IMR-90 (cell line): ENCODE measurements around the gene C3AR1. TPM values are rescaled to one million over a fixed set of nuclear protein-coding genes. Genes with fewer than 3 reads are reported as not detected.
A peak's percentile ranks its signal among the peaks of the same experiment; 100 is the strongest.

Experiments used
- ATAC-seq: fragments of 200-7000 bp; cut with Tn5 transposase; 2 replicates; pipeline ENCODE4 v1.9.1; 2020; ENCODE audit warnings: low read depth, mild to moderate bottlenecking, moderate library complexity
- BruUV-seq: library from RNA; stranded (reverse); fragments of 400-500 nt; replicated peaks from 2 replicates; lab custom pipeline; 2021; lab: Mats Ljungman, UMichigan
- CTCF ChIA-PET: fragments of 300-600 bp; formaldehyde crosslinking; extraction: SDS; loops from one replicate; lab custom pipeline; 2021; ENCODE audit warnings: antibody characterized with exemption; lab: Yijun Ruan, JAX
- POLR2A ChIA-PET: fragments of 300-600 bp; sonication (Branson Sonifier 250); formaldehyde crosslinking; loops from one replicate; lab custom pipeline; 2022; ENCODE audit warnings: antibody characterized with exemption; ENCODE audit not compliant: unreplicated experiment; lab: Charles Lee
- DNase-seq: peaks from one replicate; pipeline ENCODE4 v3.0.0; 2013
- H2AFZ ChIP-seq: replicated peaks from 2 replicates; pipeline ENCODE3; 2013; ENCODE audit warnings: low read length, mild to moderate bottlenecking; ENCODE audit not compliant: poor library complexity
- H2AK5ac ChIP-seq: 2 replicates; pipeline ENCODE4 v1.6.1; 2013; ENCODE audit warnings: low read depth, low read length, inconsistent platforms
- H2AK9ac ChIP-seq: replicated peaks from 2 replicates; pipeline ENCODE3; 2013; ENCODE audit warnings: mild to moderate bottlenecking, low read depth, low read length, moderate library complexity; ENCODE audit not compliant: poor library complexity
- H2BK120ac ChIP-seq: 2 replicates; pipeline ENCODE4 v1.6.1; 2013; ENCODE audit warnings: low read depth, low read length, inconsistent platforms
- H2BK15ac ChIP-seq: 3 replicates; pipeline ENCODE4 v1.6.1; 2013; ENCODE audit warnings: low read depth, low read length, inconsistent platforms
- H2BK20ac ChIP-seq: 2 replicates; pipeline ENCODE4 v1.6.1; 2013; ENCODE audit warnings: low read depth, mild to moderate bottlenecking, inconsistent platforms, low read length, moderate library complexity
- H2BK5ac ChIP-seq: 2 replicates; pipeline ENCODE4 v1.6.1; 2013; ENCODE audit warnings: mild to moderate bottlenecking, low read depth, low read length, inconsistent platforms; ENCODE audit not compliant: poor library complexity, severe bottlenecking
- H3K14ac ChIP-seq: replicated peaks from 2 replicates; pipeline ENCODE4 v1.6.1; 2013; ENCODE audit warnings: low read depth, low read length, inconsistent platforms
- H3K18ac ChIP-seq: 2 replicates; pipeline ENCODE4 v1.6.1; 2013; ENCODE audit warnings: low read depth, low read length, control low read depth
- H3K23ac ChIP-seq: 2 replicates; pipeline ENCODE4 v1.6.1; 2013; ENCODE audit warnings: low read depth, low read length, inconsistent platforms
- H3K27ac ChIP-seq: 2 replicates; pipeline ENCODE4 v1.5.1; 2013; ENCODE audit warnings: mild to moderate bottlenecking, control low read depth, low read length; ENCODE audit not compliant: insufficient read depth
- H3K27me3 ChIP-seq: 2 replicates; pipeline ENCODE4 v1.6.1; 2013; ENCODE audit warnings: low read length; ENCODE audit not compliant: control insufficient read depth, insufficient read depth
- H3K36me3 ChIP-seq: 2 replicates; pipeline ENCODE4 v1.6.1; 2013; ENCODE audit warnings: low read length, mixed read lengths; ENCODE audit not compliant: control insufficient read depth, insufficient read depth
- H3K4ac ChIP-seq: 2 replicates; pipeline ENCODE4 v1.6.1; 2013; ENCODE audit warnings: low read depth, low read length, inconsistent platforms
- H3K4me1 ChIP-seq: 2 replicates; pipeline ENCODE4 v1.6.1; 2013; ENCODE audit warnings: low read length, mixed read lengths; ENCODE audit not compliant: control insufficient read depth, insufficient read depth
- H3K4me2 ChIP-seq: 2 replicates; pipeline ENCODE4 v1.6.1; 2013; ENCODE audit warnings: low read depth, mild to moderate bottlenecking, control low read depth, low read length, moderate library complexity
- H3K4me3 ChIP-seq: 2 replicates; pipeline ENCODE4 v1.5.1; 2013; ENCODE audit warnings: low read depth, mild to moderate bottlenecking, control low read depth, low read length, moderate library complexity; ENCODE audit not compliant: insufficient read depth
- H3K56ac ChIP-seq: 2 replicates; pipeline ENCODE4 v1.6.1; 2013; ENCODE audit warnings: low read length, inconsistent platforms; ENCODE audit not compliant: insufficient read depth; ENCODE audit errors: extremely low read depth
- H3K79me1 ChIP-seq, 2 experiments: 2 replicates each; pipeline ENCODE4 v1.6.1; 2013; ENCODE audit warnings: low read length in 2 of 2, inconsistent platforms in 1 of 2, low read depth in 1 of 2
- H3K9ac ChIP-seq: 2 replicates; pipeline ENCODE4 v1.6.1; 2013; ENCODE audit warnings: low read depth, low read length, control low read depth
- H3K9me1 ChIP-seq: 2 replicates; pipeline ENCODE4 v1.6.1; 2013; ENCODE audit warnings: low read length, inconsistent platforms; ENCODE audit not compliant: insufficient read depth
- H3K9me3 ChIP-seq: 2 replicates; pipeline ENCODE4 v1.6.1; 2013; ENCODE audit warnings: low read length; ENCODE audit not compliant: control insufficient read depth, insufficient read depth
- H4K20me1 ChIP-seq: 2 replicates; pipeline ENCODE4 v1.6.1; 2013; ENCODE audit warnings: low read length, inconsistent platforms; ENCODE audit not compliant: insufficient read depth
- H4K5ac ChIP-seq: 2 replicates; pipeline ENCODE4 v1.6.1; 2013; ENCODE audit warnings: mild to moderate bottlenecking, low read depth, low read length, control low read depth
- H4K8ac ChIP-seq, 2 experiments: 2 replicates each; pipeline ENCODE4 v1.6.1; 2013; ENCODE audit warnings: low read depth in 2 of 2, low read length in 2 of 2, control low read depth in 1 of 2, inconsistent platforms in 1 of 2
- H4K91ac ChIP-seq: 2 replicates; pipeline ENCODE4 v1.6.1; 2013; ENCODE audit warnings: low read depth, low read length, inconsistent platforms; ENCODE audit not compliant: insufficient read depth
- BHLHE40 ChIP-seq: fragments of 150-350 bp; IDR thresholded peaks from 2 replicates; pipeline ENCODE4 v1.6.1; 2016; ENCODE audit warnings: mild to moderate bottlenecking, low read depth, low read length
- CEBPB ChIP-seq: IDR thresholded peaks from 2 replicates; pipeline ENCODE4 v1.6.1; 2012; ENCODE audit warnings: low read depth, low read length, improper control_type of control experiment
- CHD1 ChIP-seq: IDR thresholded peaks from 2 replicates; pipeline ENCODE4 v1.6.1; 2012; ENCODE audit warnings: low read depth, low read length, improper control_type of control experiment
- FOS ChIP-seq: fragments of 150-350 bp; IDR thresholded peaks from 2 replicates; pipeline ENCODE4 v1.6.1; 2016; ENCODE audit warnings: low read depth, low read length
- MAFK ChIP-seq: IDR thresholded peaks from 2 replicates; pipeline ENCODE4 v1.6.1; 2012; ENCODE audit warnings: low read depth, low read length, improper control_type of control experiment
- MAZ ChIP-seq: IDR thresholded peaks from 2 replicates; pipeline ENCODE4 v1.6.1; 2012; ENCODE audit warnings: low read depth, mild to moderate bottlenecking, low read length, improper control_type of control experiment, moderate library complexity, borderline replicate concordance
- MXI1 ChIP-seq: IDR thresholded peaks from 2 replicates; pipeline ENCODE4 v1.6.1; 2012; ENCODE audit warnings: low read depth, mild to moderate bottlenecking, low read length, moderate library complexity, borderline replicate concordance
- NFE2L2 ChIP-seq: fragments of 150-350 bp; IDR thresholded peaks from 2 replicates; pipeline ENCODE4 v1.6.1; 2016; ENCODE audit warnings: low read depth, mild to moderate bottlenecking, low read length
- POLR2A ChIP-seq: IDR thresholded peaks from 2 replicates; pipeline ENCODE4 v1.6.1; 2012; ENCODE audit warnings: mild to moderate bottlenecking, low read depth, low read length
- RAD21 ChIP-seq: IDR thresholded peaks from 2 replicates; pipeline ENCODE4 v1.6.1; 2012; ENCODE audit warnings: low read length, improper control_type of control experiment
- RCOR1 ChIP-seq: IDR thresholded peaks from 2 replicates; pipeline ENCODE4 v1.6.1; 2012; ENCODE audit warnings: mild to moderate bottlenecking, low read length, improper control_type of control experiment; ENCODE audit not compliant: insufficient replicate concordance
- RFX5 ChIP-seq: IDR thresholded peaks from 2 replicates; pipeline ENCODE4 v1.8.0; 2012; ENCODE audit warnings: low read depth, mild to moderate bottlenecking, low read length, moderate library complexity
- SMC3 ChIP-seq: fragments of 150-350 bp; IDR thresholded peaks from 2 replicates; pipeline ENCODE4 v1.6.1; 2016; ENCODE audit warnings: low read depth, mild to moderate bottlenecking, antibody characterized with exemption, low read length, moderate library complexity
- dilution Hi-C: fragments of 300-500 bp; cut with HindIII; formaldehyde crosslinking; loops from one replicate; pipeline ENCODE4 v1.14.3; 2018; ENCODE audit warnings: low sequenced_read_pairs; ENCODE audit not compliant: unreplicated experiment
- in situ Hi-C: fragments of 300-500 bp; cut with MboI; formaldehyde crosslinking; loops from 3 replicates; pipeline ENCODE4 v1.14.3; 2019; ENCODE audit warnings: low sequenced_read_pairs, inconsistent platforms, mixed read lengths
- intact Hi-C: fragments of 100-400 bp; cut with micrococcal nuclease; formaldehyde crosslinking; loops from 2 replicates; pipeline ENCODE4 v1.10.0; 2022
- polyA plus RNA-seq, 3 experiments: library from polyadenylated mRNA; depleted of rRNA; stranded (reverse); fragments of >200 nt; gene quantifications; 2 replicates each; pipeline ENCODE4 v1.2.3, GENCODE V29; 2012; ENCODE audit warnings: low replicate concordance in 1 of 3
- total RNA-seq: library from RNA; depleted of rRNA; stranded (reverse); fragments of >200 nt; gene quantifications from 2 replicates; pipeline ENCODE4 v1.2.3, GENCODE V29; 2012
- TF ChIP-seq, protein P1 (sequence below): fragments of 150-350 bp; IDR thresholded peaks from 2 replicates; pipeline ENCODE4 v1.6.1; 2017; ENCODE audit warnings: mild to moderate bottlenecking, antibody characterized with exemption, low read length, low read depth
- TF ChIP-seq, protein P2 (sequence below): conservative IDR thresholded peaks from 2 replicates; pipeline ENCODE4 v1.5.1; 2012; ENCODE audit warnings: mild to moderate bottlenecking, low read depth, low read length, improper control_type of control experiment
- TF ChIP-seq, protein P3 (sequence below): fragments of 150-350 bp; IDR thresholded peaks from 2 replicates; pipeline ENCODE4 v1.6.1; 2016; ENCODE audit warnings: low read depth, mild to moderate bottlenecking, low read length, moderate library complexity, borderline replicate concordance

C3AR1 gene
- total and polyA plus RNA-seq, 2 of the 4 experiments (the other 2 are of a cell fraction) = 0.31 to 0.36 TPM

DNA sequence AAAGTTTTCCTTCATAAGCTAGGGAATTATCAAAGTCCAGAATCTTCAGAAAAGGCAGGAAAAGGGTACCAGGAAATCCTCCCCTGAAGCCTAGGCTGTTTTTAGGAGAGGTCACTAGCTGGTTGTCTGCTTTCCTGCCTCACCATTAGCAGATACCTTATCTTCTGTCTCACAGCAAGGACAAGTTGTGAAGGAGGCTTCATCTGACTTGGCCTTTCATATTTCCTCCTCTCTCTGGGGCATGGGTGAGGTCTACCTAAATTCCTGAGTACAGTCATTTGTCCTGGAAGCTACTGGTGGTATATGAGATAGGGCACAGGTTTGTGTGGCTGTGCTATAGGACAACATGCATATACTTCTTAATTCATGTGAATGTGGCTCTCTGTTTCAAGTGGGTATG is 31.4 kb downstream of the C3AR1 start:
- peaks cover 40% of the 10 kb centered on the region for H3K9me1 ChIP-seq
- H2AK5ac ChIP-seq = no peak overlapping the region
- no peak overlapping the region for H4K8ac ChIP-seq
- no peak for ATAC-seq
- 0 out of 2 replicates have a peak overlapping the region, but pooled peaks have one; percentile 97 for H3K14ac ChIP-seq
- no TSS peak for BruUV-seq
- H2BK120ac ChIP-seq = no peak overlapping the region
- H3K4ac ChIP-seq = no peak overlapping the region
- H3K4me3 ChIP-seq = peak overlapping the region; percentile 84; the same call in 1 of the 2 replicates
- H3K27ac ChIP-seq = no peak overlapping the region
- H3K9ac ChIP-seq = peak overlapping the region; percentile 30; the same call in 1 of the 2 replicates
- ChIA-PET CTCF (interaction anchor here (0.6 kb wide), 1 partner anchor 415 kb away, joined by 3 read pairs; no protein-coding TSS in a partner anchor), POLR2A (no interaction called here)
- H3K56ac ChIP-seq = no peak overlapping the region
- peak overlapping the region; percentile 87 for H3K4me2 ChIP-seq
- no peak overlapping the region for H2BK15ac ChIP-seq
- H3K27me3 ChIP-seq = no peaks in the 10 kb centered on the region
- H2BK5ac ChIP-seq = no peak overlapping the region
- peaks cover 56% of the 10 kb centered on the region for H4K20me1 ChIP-seq
- intact Hi-C loops = no loop called here
- peaks cover 1% of the 10 kb centered on the region for H3K36me3 ChIP-seq
- H3K9me3 ChIP-seq = no peaks in the 10 kb centered on the region
- in situ Hi-C loops = loop anchor here (25.0 kb wide), 1 partner anchor 398 kb away; no protein-coding TSS in a partner anchor
- no peak overlapping the region for H4K91ac ChIP-seq
- no peak overlapping the region for H2AK9ac ChIP-seq
- H2BK20ac ChIP-seq = no peak overlapping the region
- peaks cover 24% of the 10 kb centered on the region for H3K4me1 ChIP-seq
- no peak for DNase-seq
- H3K23ac ChIP-seq = peak overlapping the region; percentile 18
- peaks cover 42 to 77% of the 10 kb centered on the region in 2 experiments for H3K79me1 ChIP-seq
- no peak overlapping the region for H2AFZ ChIP-seq
- H4K5ac ChIP-seq = no peak overlapping the region
- no peak overlapping the region for H3K18ac ChIP-seq
- dilution Hi-C loops = no loop called here
- TF ChIP-seq RCOR1 = no peak
- TF ChIP-seq, protein P1, sequence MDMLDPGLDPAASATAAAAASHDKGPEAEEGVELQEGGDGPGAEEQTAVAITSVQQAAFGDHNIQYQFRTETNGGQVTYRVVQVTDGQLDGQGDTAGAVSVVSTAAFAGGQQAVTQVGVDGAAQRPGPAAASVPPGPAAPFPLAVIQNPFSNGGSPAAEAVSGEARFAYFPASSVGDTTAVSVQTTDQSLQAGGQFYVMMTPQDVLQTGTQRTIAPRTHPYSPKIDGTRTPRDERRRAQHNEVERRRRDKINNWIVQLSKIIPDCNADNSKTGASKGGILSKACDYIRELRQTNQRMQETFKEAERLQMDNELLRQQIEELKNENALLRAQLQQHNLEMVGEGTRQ = no peak
- TF ChIP-seq, protein P2, sequence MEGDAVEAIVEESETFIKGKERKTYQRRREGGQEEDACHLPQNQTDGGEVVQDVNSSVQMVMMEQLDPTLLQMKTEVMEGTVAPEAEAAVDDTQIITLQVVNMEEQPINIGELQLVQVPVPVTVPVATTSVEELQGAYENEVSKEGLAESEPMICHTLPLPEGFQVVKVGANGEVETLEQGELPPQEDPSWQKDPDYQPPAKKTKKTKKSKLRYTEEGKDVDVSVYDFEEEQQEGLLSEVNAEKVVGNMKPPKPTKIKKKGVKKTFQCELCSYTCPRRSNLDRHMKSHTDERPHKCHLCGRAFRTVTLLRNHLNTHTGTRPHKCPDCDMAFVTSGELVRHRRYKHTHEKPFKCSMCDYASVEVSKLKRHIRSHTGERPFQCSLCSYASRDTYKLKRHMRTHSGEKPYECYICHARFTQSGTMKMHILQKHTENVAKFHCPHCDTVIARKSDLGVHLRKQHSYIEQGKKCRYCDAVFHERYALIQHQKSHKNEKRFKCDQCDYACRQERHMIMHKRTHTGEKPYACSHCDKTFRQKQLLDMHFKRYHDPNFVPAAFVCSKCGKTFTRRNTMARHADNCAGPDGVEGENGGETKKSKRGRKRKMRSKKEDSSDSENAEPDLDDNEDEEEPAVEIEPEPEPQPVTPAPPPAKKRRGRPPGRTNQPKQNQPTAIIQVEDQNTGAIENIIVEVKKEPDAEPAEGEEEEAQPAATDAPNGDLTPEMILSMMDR = no peak
- TF ChIP-seq MXI1 = no peak
- TF ChIP-seq RFX5 = no peak
- no peak for TF ChIP-seq FOS
- TF ChIP-seq, protein P3, sequence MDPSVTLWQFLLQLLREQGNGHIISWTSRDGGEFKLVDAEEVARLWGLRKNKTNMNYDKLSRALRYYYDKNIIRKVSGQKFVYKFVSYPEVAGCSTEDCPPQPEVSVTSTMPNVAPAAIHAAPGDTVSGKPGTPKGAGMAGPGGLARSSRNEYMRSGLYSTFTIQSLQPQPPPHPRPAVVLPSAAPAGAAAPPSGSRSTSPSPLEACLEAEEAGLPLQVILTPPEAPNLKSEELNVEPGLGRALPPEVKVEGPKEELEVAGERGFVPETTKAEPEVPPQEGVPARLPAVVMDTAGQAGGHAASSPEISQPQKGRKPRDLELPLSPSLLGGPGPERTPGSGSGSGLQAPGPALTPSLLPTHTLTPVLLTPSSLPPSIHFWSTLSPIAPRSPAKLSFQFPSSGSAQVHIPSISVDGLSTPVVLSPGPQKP = no peak
- no peak for TF ChIP-seq NFE2L2
- TF ChIP-seq MAZ = no peak
- TF ChIP-seq MAFK = no peak
- TF ChIP-seq POLR2A = no peak
- no peak for TF ChIP-seq RAD21
- TF ChIP-seq BHLHE40 = no peak
- TF ChIP-seq CEBPB = no peak
- no peak for TF ChIP-seq SMC3
- TF ChIP-seq CHD1 = no peak
